Tibial artery (tissue), 4 donors: ENCODE measurements around the gene COPS3.

Source experiments
- DNase-seq, 2 donors: peaks; one replicate each; pipeline ENCODE4 v3.0.0-alpha.2; 2019
- H3K27ac ChIP-seq, 2 donors: fragments of 200-600 bp; sonication (generic) in 1 of 2; 1 replicate in 1 of 2; 2 replicates in 1 of 2; pipeline ENCODE4 v1.5.1; 2018 to 2019; ENCODE audit warnings: mild to moderate bottlenecking in 1 of 2
- H3K27me3 ChIP-seq, 2 donors: fragments of 200-600 bp; sonication (generic) in 1 of 2; one replicate each; pipeline versions ENCODE4 v1.5.1 to v1.6.0; 2016 to 2019
- H3K36me3 ChIP-seq, 3 donors: fragments of 200-600 bp; sonication (generic) in 2 of 3; one replicate each; pipeline ENCODE4 v1.5.1; 2016 to 2019; ENCODE audit warnings: mild to moderate bottlenecking in 2 of 3
- H3K4me1 ChIP-seq, 4 donors: fragments of 200-600 bp; sonication (generic) in 2 of 4; 1 replicate in 3 of 4; 2 replicates in 1 of 4; pipeline ENCODE4 v1.5.1; 2016 to 2019
- H3K4me3 ChIP-seq, 2 donors: fragments of 200-600 bp; sonication (generic) in 1 of 2; 1 replicate in 1 of 2; 2 replicates in 1 of 2; pipeline ENCODE4 v1.5.1; 2018 to 2019; ENCODE audit warnings: mild to moderate bottlenecking in 2 of 2
- H3K9me3 ChIP-seq, 3 donors: fragments of 200-600 bp; sonication (generic) in 1 of 3; one replicate each; pipeline ENCODE4 v1.5.1; 2016 to 2019
- intact Hi-C: fragments of 100-400 bp; cut with DNase I; formaldehyde crosslinking; loops from one replicate; pipeline ENCODE4 v1.15.0; 2023; ENCODE audit warnings: low total_unique reads
- TF ChIP-seq, protein P1 (sequence below), 2 experiments: fragments of 200-600 bp in 1 of 2; fragments of 450-650 bp in 1 of 2; IDR thresholded peaks; one replicate each; pipeline ENCODE4 v1.5.1; 2017 to 2019; ENCODE audit warnings: antibody characterized with exemption in 2 of 2, mild to moderate bottlenecking in 1 of 2, moderate library complexity in 1 of 2

The COPS3 gene

GRCh38 chr17:17220529-17220928 lies 60.5 kb downstream of the COPS3 start:
- no peaks in the 10 kb centered on the region for H3K9me3 ChIP-seq
- no peaks in the 10 kb centered on the region for H3K27me3 ChIP-seq
- no peaks in the 10 kb centered on the region for H3K4me1 ChIP-seq
- intact Hi-C loops, result no loop called here
- H3K36me3 ChIP-seq, result peaks cover 98 to 100% (median 98%) of the 10 kb centered on the region in 3 donors
- TF ChIP-seq, protein P1, sequence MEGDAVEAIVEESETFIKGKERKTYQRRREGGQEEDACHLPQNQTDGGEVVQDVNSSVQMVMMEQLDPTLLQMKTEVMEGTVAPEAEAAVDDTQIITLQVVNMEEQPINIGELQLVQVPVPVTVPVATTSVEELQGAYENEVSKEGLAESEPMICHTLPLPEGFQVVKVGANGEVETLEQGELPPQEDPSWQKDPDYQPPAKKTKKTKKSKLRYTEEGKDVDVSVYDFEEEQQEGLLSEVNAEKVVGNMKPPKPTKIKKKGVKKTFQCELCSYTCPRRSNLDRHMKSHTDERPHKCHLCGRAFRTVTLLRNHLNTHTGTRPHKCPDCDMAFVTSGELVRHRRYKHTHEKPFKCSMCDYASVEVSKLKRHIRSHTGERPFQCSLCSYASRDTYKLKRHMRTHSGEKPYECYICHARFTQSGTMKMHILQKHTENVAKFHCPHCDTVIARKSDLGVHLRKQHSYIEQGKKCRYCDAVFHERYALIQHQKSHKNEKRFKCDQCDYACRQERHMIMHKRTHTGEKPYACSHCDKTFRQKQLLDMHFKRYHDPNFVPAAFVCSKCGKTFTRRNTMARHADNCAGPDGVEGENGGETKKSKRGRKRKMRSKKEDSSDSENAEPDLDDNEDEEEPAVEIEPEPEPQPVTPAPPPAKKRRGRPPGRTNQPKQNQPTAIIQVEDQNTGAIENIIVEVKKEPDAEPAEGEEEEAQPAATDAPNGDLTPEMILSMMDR (IDR thresholded peaks at IDR 0.05), result no peak
- H3K4me3 ChIP-seq, result no peak overlapping the region
- DNase-seq, result no peak
- H3K27ac ChIP-seq, result no peak overlapping the region

DNA sequence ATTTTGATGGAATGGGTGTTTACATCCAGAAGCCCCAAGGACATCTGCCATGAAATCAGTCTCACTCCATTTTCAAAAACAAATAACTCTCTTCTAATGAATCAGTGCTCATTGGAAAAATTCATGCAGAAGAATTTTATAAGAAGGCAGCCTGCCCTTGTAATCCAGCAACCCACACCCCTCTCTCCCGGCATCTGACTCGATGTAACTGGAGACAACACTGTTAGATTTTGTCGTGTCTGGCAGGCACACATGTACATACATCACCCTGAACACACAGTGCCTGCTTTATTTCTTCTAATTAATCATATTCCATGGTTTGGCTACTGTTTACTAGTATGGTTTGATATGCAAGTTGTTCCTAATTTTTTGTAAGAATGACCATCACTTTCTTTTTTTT lies 63.1 kb downstream of the COPS3 start:
- Histone ChIP-seq H3K4me1 (no peaks in the 10 kb centered on the region), H3K36me3 (peaks cover 96 to 100% (median 96%) of the 10 kb centered on the region in 3 donors), H3K27ac (no peak overlapping the region), H3K9me3 (no peaks in the 10 kb centered on the region), H3K4me3 (no peak overlapping the region), H3K27me3 (no peaks in the 10 kb centered on the region)
- TF ChIP-seq, protein P1 (IDR thresholded peaks at IDR 0.05), result no peak
- intact Hi-C loops, result no loop called here
- no peak for DNase-seq

GRCh38 chr17:17216776-17217175 lies 64.3 kb downstream of the COPS3 start:
- intact Hi-C loops, result no loop called here
- TF ChIP-seq, protein P1 (IDR thresholded peaks at IDR 0.05), result no peak
- no peak for DNase-seq

DNA sequence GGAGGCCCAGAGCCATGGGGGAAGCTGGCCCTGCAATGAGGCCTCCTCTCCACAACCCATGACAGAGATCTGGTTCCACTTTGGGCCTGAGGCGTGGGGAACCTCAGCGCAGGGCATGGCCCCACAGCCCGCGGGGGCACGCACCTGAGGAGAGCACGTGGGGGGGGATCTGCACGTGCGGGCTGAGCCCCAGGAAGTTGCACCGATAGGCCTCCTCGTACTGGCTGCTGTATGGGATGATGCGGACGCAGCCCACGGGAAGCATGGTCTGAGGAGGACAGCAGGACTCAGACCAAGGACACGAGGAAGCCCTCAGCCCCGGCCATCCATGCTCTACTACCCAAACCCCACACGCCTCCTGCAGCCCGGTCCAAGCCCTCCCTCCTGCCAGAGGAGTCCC lies 64.8 kb downstream of the COPS3 start:
- TF ChIP-seq, protein P1 (IDR thresholded peaks at IDR 0.05), result no peak
- no peak for DNase-seq
- Histone ChIP-seq H3K27ac (no peak overlapping the region), H3K9me3 (no peaks in the 10 kb centered on the region), H3K36me3 (peaks cover 83 to 100% (median 89%) of the 10 kb centered on the region in 3 donors), H3K4me1 (no peaks in the 10 kb centered on the region), H3K27me3 (no peaks in the 10 kb centered on the region), H3K4me3 (no peak overlapping the region)
- intact Hi-C loops, result no loop called here

More at GRCh38 chr17:17216776-17217175, 64.3 kb downstream of the COPS3 start:
- Histone ChIP-seq H3K27me3 (no peaks in the 10 kb centered on the region), H3K9me3 (no peaks in the 10 kb centered on the region), H3K4me3 (no peak overlapping the region), H3K36me3 (peaks cover 88 to 100% (median 94%) of the 10 kb centered on the region in 3 donors), H3K4me1 (no peaks in the 10 kb centered on the region), H3K27ac (no peak overlapping the region)

DNA sequence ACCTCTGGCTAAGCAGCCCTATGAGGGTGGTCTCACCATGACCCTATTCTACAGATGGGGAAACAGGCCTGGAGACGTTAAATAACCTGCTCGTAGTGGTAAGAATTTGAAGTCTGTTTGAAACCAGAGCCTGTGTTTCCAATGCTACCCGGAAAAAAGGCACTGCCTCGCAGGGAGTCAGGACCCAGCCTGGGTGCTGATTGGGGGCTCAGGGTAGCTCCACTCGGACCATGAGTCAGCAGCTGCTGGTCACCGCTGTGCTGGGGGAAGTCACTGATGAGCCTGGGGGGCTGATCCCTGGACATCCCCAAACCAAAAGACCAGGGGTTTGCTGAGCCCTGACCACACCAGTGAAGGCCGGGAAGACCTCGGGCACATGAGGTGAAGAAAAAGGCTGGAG lies 65.5 kb downstream of the COPS3 start:
- TF ChIP-seq, protein P1 (IDR thresholded peaks at IDR 0.05), result no peak
- no peak overlapping the region for H3K4me3 ChIP-seq
- peaks cover 76 to 100% (median 82%) of the 10 kb centered on the region in 3 donors for H3K36me3 ChIP-seq
- no peaks in the 10 kb centered on the region for H3K9me3 ChIP-seq
- intact Hi-C loops, result no loop called here
- no peak overlapping the region for H3K27ac ChIP-seq
- H3K4me1 ChIP-seq, result no peaks in the 10 kb centered on the region
- no peak for DNase-seq
- H3K27me3 ChIP-seq, result no peaks in the 10 kb centered on the region
